Karpas-422 (cell line): ENCODE data around the gene CASZ1. TPM values are rescaled to one million over a fixed set of nuclear protein-coding genes. Genes with fewer than 3 reads are reported as not detected.

Experiments
- DNase-seq: peaks from one replicate; pipeline ENCODE4 v3.0.0-alpha.2; 2015
- H2AFZ ChIP-seq: fragments of 200-600 bp; sonication (generic); 2 replicates; pipeline ENCODE4 v1.6.1; 2014; ENCODE audit warnings: antibody characterized with exemption, low read length, mixed read lengths
- H3K27ac ChIP-seq: fragments of 200-600 bp; sonication (generic); 2 replicates; pipeline ENCODE4 v1.5.1; 2014; ENCODE audit warnings: mild to moderate bottlenecking, low read length, moderate library complexity
- H3K27me3 ChIP-seq: fragments of 200-600 bp; sonication (generic); 2 replicates; pipeline ENCODE4 v1.6.1; 2014; ENCODE audit warnings: low read length, mixed read lengths
- H3K36me3 ChIP-seq: fragments of 200-600 bp; sonication (generic); 2 replicates; pipeline ENCODE4 v1.6.1; 2014; ENCODE audit warnings: low read length, mixed read lengths; ENCODE audit not compliant: insufficient read depth
- H3K4me1 ChIP-seq: fragments of 200-600 bp; sonication (generic); 2 replicates; pipeline ENCODE4 v1.6.1; 2014; ENCODE audit warnings: mild to moderate bottlenecking, low read length, mixed read lengths
- H3K4me2 ChIP-seq: fragments of 200-600 bp; sonication (generic); 2 replicates; pipeline ENCODE4 v1.6.1; 2014; ENCODE audit warnings: low read length, low read depth, mild to moderate bottlenecking; ENCODE audit not compliant: poor library complexity, severe bottlenecking
- H3K4me3 ChIP-seq: fragments of 200-600 bp; sonication (generic); 2 replicates; pipeline ENCODE4 v1.5.1; 2014; ENCODE audit warnings: mild to moderate bottlenecking, antibody characterized with exemption, low read length, mixed read lengths
- H3K79me2 ChIP-seq: fragments of 200-600 bp; sonication (generic); 2 replicates; pipeline ENCODE4 v1.6.1; 2014; ENCODE audit warnings: mild to moderate bottlenecking, low read length, mixed read lengths
- H3K9ac ChIP-seq: fragments of 200-600 bp; sonication (generic); 2 replicates; pipeline ENCODE4 v1.6.0; 2014; ENCODE audit warnings: low read length
- H3K9me2 ChIP-seq: fragments of 200-600 bp; sonication (generic), shearing (Covaris generic); replicated peaks from 2 replicates; pipeline ENCODE4 v1.6.0; 2014; ENCODE audit warnings: mild to moderate bottlenecking, low read length, moderate library complexity; ENCODE audit not compliant: insufficient read depth
- H3K9me3 ChIP-seq: fragments of 300-700, 200-600 bp; sonication (generic); 2 replicates; pipeline ENCODE4 v1.6.1; 2014; ENCODE audit warnings: low read length, mixed read lengths
- H4K20me1 ChIP-seq: fragments of 200-600 bp; sonication (generic); 2 replicates; pipeline ENCODE4 v1.6.1; 2014; ENCODE audit warnings: mild to moderate bottlenecking, antibody characterized with exemption, low read length, low read depth; ENCODE audit not compliant: insufficient read depth
- total RNA-seq: library from RNA; depleted of rRNA; stranded (reverse); fragments of >200 nt; shearing (Covaris generic); gene quantifications from 2 replicates; pipeline ENCODE4 v1.2.3, GENCODE V29; 2014; ENCODE audit warnings: low replicate concordance

The CASZ1 gene
- total RNA-seq, 1 experiment from 2014 or later: 1.3 TPM

DNA sequence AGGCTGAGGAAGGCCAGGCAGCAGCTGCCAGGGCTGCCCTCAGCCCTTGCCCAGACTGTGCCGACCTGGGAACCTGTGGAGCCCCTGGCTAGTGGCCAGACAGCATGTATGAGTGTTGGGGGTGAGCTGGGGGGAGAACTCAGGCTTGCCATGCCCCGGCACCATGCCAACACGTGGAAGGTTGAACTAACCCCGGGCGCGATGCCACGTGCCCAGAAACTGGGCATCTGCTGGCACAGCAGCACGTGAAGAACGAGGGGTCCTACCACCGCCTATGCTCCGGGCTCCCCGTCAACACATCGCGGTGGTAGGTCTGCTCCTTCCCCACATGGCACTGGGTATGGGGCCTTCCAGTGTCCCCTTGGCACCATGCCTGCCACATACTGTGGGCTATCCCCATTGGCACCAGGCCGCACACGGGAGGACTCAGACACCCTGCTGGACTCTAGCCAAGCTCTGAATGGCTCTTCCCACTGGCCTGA, 68.7 kb downstream of the CASZ1 start:
- Histone ChIP-seq H3K27ac (no peak overlapping the region), H3K27me3 (no peaks in the 10 kb centered on the region), H3K79me2 (no peaks in the 10 kb centered on the region), H3K4me1 (no peaks in the 10 kb centered on the region), H3K36me3 (no peaks in the 10 kb centered on the region), H4K20me1 (no peaks in the 10 kb centered on the region), H3K4me2 (no peak overlapping the region), H3K9ac (no peak overlapping the region), H3K9me2 (no peaks in the 10 kb centered on the region), H3K4me3 (no peak overlapping the region), H3K9me3 (no peaks in the 10 kb centered on the region), H2AFZ (no peak overlapping the region)
- DNase-seq: no peak

DNA sequence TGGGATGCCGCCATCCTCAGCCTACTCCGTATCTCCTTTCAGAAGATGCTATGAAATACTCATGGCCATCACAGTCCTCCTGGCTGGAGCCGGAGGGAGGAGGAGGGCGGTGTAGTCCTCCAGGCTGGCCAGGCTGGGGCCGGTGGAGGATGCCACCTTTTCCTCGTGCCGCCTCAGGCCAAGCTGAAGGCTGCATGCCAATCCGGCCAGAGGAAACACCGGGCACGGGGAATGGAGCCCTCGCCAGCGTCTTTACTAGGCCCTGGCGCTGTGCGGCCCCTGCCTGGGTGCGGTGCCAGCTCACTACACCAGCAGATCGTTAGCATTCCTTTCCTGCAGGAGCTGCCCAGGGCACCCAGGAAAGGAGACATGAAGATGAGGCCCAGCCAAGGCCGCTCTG, 70.1 kb downstream of the CASZ1 start:
- no peaks in the 10 kb centered on the region for H3K27me3 ChIP-seq
- no peak overlapping the region for H3K4me3 ChIP-seq
- H3K9me2 ChIP-seq: no peaks in the 10 kb centered on the region
- no peaks in the 10 kb centered on the region for H3K36me3 ChIP-seq
- DNase-seq: no peak
- H3K4me2 ChIP-seq: no peak overlapping the region
- no peak overlapping the region for H3K27ac ChIP-seq
- no peak overlapping the region for H2AFZ ChIP-seq
- H3K4me1 ChIP-seq: no peaks in the 10 kb centered on the region
- no peak overlapping the region for H3K9ac ChIP-seq
- no peaks in the 10 kb centered on the region for H3K79me2 ChIP-seq
- H3K9me3 ChIP-seq: no peaks in the 10 kb centered on the region
- H4K20me1 ChIP-seq: no peaks in the 10 kb centered on the region

GRCh38 chr1:10724948-10725847, 71.2 kb downstream of the CASZ1 start:
- H3K4me1 ChIP-seq: no peaks in the 10 kb centered on the region
- no peaks in the 10 kb centered on the region for H3K9me3 ChIP-seq

GRCh38 chr1:10724511-10724910, 71.9 kb downstream of the CASZ1 start:
- no peak overlapping the region for H3K27ac ChIP-seq
- H3K9me2 ChIP-seq: no peaks in the 10 kb centered on the region
- H3K9me3 ChIP-seq: no peaks in the 10 kb centered on the region
- no peaks in the 10 kb centered on the region for H3K36me3 ChIP-seq
- H3K9ac ChIP-seq: no peak overlapping the region
- no peaks in the 10 kb centered on the region for H3K4me1 ChIP-seq
- DNase-seq: no peak
- H4K20me1 ChIP-seq: no peaks in the 10 kb centered on the region
- no peak overlapping the region for H3K4me3 ChIP-seq
- H3K27me3 ChIP-seq: no peaks in the 10 kb centered on the region
- no peak overlapping the region for H3K4me2 ChIP-seq
- H3K79me2 ChIP-seq: no peaks in the 10 kb centered on the region
- H2AFZ ChIP-seq: no peak overlapping the region

More at GRCh38 chr1:10724948-10725847, 71.2 kb downstream of the CASZ1 start:
- no peaks in the 10 kb centered on the region for H3K36me3 ChIP-seq
- no peak for DNase-seq
- H4K20me1 ChIP-seq: no peaks in the 10 kb centered on the region
- H3K4me2 ChIP-seq: no peak overlapping the region
- H3K9ac ChIP-seq: no peak overlapping the region
- no peak overlapping the region for H2AFZ ChIP-seq
- no peak overlapping the region for H3K4me3 ChIP-seq
- no peaks in the 10 kb centered on the region for H3K9me2 ChIP-seq
- no peaks in the 10 kb centered on the region for H3K79me2 ChIP-seq
- no peaks in the 10 kb centered on the region for H3K27me3 ChIP-seq
- H3K27ac ChIP-seq: no peak overlapping the region

DNA sequence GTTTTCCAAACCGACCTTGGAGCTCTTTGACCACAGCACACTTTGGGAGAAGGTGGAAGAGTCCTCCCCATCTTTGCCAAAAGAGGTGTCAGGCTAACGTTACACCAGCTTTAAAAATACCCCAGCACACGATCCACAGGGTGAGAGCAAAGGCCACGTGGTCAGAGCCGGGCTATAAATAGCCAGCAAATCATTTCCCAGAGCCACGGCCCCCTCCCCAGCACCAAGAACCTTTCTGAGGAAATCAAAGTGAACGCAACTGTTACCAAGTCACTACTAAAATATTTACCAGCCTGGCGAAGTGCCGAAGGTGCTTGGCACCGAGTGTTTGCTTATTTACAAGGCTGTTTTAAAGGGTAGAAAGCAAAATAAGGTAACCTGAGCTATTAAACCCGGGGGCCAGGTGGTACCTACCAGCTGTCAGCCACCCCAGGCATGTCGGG, 72.4 kb downstream of the CASZ1 start:
- Histone ChIP-seq H4K20me1 (no peaks in the 10 kb centered on the region), H3K9me3 (no peaks in the 10 kb centered on the region), H3K9me2 (no peaks in the 10 kb centered on the region), H3K4me2 (no peak overlapping the region), H3K4me3 (no peak overlapping the region), H3K4me1 (no peaks in the 10 kb centered on the region), H2AFZ (no peak overlapping the region), H3K9ac (no peak overlapping the region), H3K27ac (no peak overlapping the region), H3K27me3 (no peaks in the 10 kb centered on the region), H3K79me2 (no peaks in the 10 kb centered on the region), H3K36me3 (no peaks in the 10 kb centered on the region)
- no peak for DNase-seq

GRCh38 chr1:10723317-10723716, 73.1 kb downstream of the CASZ1 start:
- Histone ChIP-seq H3K4me1 (no peaks in the 10 kb centered on the region), H3K27me3 (no peaks in the 10 kb centered on the region), H3K4me3 (no peak overlapping the region), H3K9me2 (no peaks in the 10 kb centered on the region), H3K9ac (no peak overlapping the region), H2AFZ (no peak overlapping the region), H3K79me2 (no peaks in the 10 kb centered on the region), H4K20me1 (no peaks in the 10 kb centered on the region), H3K4me2 (no peak overlapping the region), H3K27ac (no peak overlapping the region), H3K36me3 (no peaks in the 10 kb centered on the region), H3K9me3 (no peaks in the 10 kb centered on the region)
- no peak for DNase-seq

- no peak overlapping the region for H3K9ac ChIP-seq
- H3K27me3 ChIP-seq: no peaks in the 10 kb centered on the region
- H3K9me2 ChIP-seq: no peaks in the 10 kb centered on the region
- no peak overlapping the region for H2AFZ ChIP-seq
- H3K9me3 ChIP-seq: no peaks in the 10 kb centered on the region
- no peaks in the 10 kb centered on the region for H3K36me3 ChIP-seq
- no peaks in the 10 kb centered on the region for H3K4me1 ChIP-seq
- DNase-seq: no peak
- H3K79me2 ChIP-seq: no peaks in the 10 kb centered on the region
- no peaks in the 10 kb centered on the region for H4K20me1 ChIP-seq
- no peak overlapping the region for H3K4me2 ChIP-seq
- no peak overlapping the region for H3K27ac ChIP-seq
- H3K4me3 ChIP-seq: no peak overlapping the region
Observed at GRCh38 chr1:10722803-10723202, 73.6 kb downstream of the CASZ1 start.

GRCh38 chr1:10721381-10722321, 74.8 kb downstream of the CASZ1 start:
- no peaks in the 10 kb centered on the region for H3K9me2 ChIP-seq
- no peak overlapping the region for H3K4me3 ChIP-seq
- no peaks in the 10 kb centered on the region for H3K4me1 ChIP-seq
- DNase-seq: no peak
- H3K36me3 ChIP-seq: no peaks in the 10 kb centered on the region
- no peaks in the 10 kb centered on the region for H3K27me3 ChIP-seq
- no peak overlapping the region for H3K9ac ChIP-seq
- no peaks in the 10 kb centered on the region for H3K9me3 ChIP-seq
- H3K79me2 ChIP-seq: no peaks in the 10 kb centered on the region
- no peak overlapping the region for H3K4me2 ChIP-seq
- no peak overlapping the region for H3K27ac ChIP-seq
- H2AFZ ChIP-seq: no peak overlapping the region
- no peaks in the 10 kb centered on the region for H4K20me1 ChIP-seq
